Ramos (cell line): ENCODE measurements around the gene GRIN3B.
"Not testable (repeated sequence)": the region's sequence is repeated elsewhere in the genome, so short reads cannot be mapped to it uniquely, and the experiment has no call there.

Experiments used
- in situ Hi-C: fragments of 300-500 bp; cut with MboI; formaldehyde crosslinking; loops from one replicate; pipeline ENCODE4 v1.14.3; 2022; ENCODE audit warnings: low sequenced_read_pairs; ENCODE audit not compliant: unreplicated experiment

The GRIN3B gene

DNA sequence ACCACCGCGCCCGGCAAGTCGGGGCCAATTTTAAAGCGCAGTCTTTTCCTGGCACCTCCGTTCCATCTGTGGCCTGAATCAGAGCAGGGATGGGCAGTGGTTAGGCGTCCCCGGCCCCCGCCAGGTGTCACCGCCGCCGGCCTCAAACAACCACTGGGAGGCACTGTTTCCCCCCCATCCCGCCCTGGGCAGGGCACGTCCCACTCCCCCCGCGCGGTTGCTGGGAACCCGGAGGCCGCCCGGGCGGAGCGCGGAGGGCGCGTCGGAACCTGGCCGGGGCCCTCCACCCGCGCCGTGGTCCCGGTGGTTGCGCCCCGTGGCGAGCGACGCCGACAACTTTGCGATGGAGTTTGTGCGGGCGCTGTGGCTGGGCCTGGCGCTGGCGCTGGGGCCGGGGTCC, at the start of gene GRIN3B:
Gene GRIN3B, plus strand, starts transcription at position 325 of the 400 bp plus-strand sequence. Its CDS starts 19 bp downstream, at position 344.
- in situ Hi-C loops: no loop called here

GRCh38 chr19:952049-952679, 48.1 kb upstream of the GRIN3B start:
- in situ Hi-C loops: no loop called here

GRCh38 chr19:952680-953444, 47.4 kb upstream of the GRIN3B start:
- in situ Hi-C loops: no loop called here

- in situ Hi-C loops: no loop called here
Measured at GRCh38 chr19:953445-954271, 46.6 kb upstream of the GRIN3B start.

DNA sequence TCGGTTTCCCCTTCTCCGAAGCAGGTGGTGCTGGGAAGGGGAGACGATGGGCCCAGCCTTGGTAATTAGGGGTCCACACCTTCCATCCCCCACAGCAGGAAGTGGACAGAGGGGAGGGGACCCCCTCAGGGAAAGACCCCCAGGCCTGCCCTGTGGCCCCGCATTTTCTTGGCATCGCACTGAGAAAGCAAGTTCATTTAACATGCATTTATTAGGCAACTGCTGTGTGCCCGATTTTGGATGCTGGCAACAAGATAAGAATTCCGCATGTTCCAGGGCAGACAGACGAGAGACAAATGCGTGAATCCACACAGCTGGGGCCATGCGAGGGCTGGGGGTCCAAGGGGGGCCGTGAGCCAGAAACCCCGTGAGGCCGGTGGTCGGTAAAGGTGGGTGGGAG, 45.9 kb upstream of the GRIN3B start:
- in situ Hi-C loops: no loop called here

GRCh38 chr19:954672-955494, 45.3 kb upstream of the GRIN3B start:
- in situ Hi-C loops: no loop called here

DNA sequence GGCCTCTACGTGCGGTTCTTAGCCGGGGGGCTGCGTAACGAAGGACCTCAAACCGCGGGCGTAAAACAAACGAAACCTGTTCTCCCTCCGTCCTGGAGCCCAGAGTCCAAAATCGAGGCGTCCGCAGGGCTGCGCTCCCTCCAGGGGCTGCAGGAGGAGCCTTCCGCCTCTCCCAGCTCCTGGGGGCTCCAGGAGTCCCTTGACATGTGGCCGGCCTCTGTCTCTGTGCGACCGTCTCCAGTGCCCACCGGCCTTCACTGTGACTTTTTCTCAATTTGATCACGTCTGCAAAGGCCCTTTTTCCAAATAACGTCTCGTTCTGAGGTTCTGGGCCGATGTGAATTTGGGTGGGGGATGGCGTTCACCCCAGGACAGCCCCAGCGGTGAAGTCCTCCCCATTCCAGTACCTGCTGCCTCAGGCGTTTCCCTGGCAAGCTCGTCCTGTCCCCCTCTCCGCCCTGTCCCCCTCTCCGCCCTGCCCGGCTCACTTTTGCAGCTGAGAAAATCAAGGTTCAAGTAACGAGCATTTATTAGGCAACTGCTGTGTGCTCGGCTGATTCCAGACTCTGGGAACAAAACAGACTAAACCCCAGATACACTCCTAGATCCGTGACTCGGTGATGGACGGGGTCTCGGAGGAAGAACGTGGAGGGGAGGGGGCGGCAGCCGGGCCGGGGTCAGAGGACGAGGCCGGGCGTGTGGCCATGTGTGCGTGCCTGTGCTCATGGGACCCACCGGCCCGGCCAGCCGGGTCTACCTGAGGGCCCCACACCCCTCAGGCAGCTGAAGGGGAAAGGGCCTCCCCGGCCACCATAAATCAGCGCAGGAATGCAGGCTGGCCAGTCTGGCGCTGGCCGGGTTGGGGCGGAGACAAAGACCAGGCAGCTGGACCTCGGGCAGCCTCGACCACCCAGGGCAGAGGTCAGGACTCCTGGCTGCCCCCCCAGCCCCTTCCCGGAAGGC, 44.1 kb upstream of the GRIN3B start:
- in situ Hi-C loops: no loop called here

DNA sequence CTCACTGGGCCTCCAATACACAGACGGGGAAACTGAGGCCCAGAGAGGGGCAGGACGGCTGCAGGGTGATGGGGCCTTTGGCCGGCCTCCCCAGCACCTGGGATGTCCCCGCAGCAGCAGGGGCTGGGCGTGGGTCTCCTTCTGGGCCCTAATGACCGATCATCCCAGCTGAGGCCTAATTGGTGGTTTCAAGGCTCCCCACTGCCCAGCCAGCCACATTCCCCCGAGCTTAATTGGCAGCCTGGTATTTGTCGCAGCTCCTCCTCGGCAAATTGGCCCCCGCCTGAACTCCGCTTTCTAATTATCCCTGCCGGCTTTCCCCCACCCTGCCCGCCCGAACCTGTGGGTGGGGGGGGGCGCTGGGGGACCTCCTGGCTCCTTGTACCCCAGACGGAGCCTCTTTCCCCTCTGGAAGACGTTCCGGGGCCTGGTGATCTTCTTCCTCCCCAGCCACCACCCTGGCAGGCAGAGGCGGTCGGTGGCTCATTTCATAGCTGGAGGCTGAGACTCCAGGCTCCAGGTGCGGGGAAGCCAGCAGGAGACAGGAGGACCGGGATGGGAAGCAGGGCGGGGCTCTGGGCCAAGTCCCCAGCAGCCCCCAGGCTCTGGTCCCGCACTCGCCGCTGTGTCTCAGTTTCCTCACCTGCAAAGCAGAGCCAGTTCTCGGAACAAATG, 43.3 kb upstream of the GRIN3B start:
- in situ Hi-C loops: no loop called here

GRCh38 chr19:957578-957977, 42.6 kb upstream of the GRIN3B start:
- in situ Hi-C loops: not testable (repeated sequence)

DNA sequence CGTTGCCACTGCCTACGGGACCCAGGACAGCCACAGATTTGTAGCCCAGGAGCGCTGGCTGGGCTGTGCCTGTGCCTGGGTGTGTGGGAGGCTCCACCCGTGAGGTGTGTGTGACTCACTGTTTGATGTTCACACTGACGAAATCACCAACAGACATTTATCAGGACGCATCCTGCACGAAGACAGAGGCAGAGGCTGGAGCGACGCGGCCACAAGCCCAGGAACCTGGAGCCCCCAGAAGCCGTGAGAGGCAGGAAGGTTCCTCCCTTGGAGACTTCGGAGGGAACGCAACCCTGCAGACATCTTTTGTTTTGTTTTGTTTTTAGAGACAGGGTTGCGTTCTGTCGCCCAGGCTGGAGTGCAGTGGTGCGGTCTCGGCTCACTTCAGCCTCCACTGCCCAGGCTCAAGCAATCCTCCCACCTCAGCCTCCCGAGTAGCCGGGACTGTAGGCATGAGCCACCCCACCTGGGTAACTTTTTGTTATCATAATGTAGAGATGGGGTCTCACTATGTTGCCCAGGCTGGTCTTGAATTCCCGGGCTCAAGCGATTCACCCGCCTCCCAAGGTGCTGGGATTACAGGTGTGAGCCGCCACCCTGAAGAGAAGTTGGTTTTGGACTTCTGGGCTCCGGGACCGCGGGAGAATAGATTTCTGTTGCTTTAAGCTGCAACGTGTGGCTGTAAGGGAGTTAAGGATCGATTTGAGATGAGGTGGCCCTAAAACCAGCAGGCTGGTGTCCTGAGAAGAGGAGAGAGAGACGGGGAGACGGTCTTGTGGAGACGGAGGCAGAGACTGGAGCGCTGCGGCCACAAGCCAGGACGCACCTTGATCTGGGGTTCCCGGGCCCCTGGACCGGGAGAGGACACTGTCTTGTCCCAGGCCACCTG, 41.0 kb upstream of the GRIN3B start:
- in situ Hi-C loops: no loop called here

- in situ Hi-C loops: no loop called here
Measured at GRCh38 chr19:960020-960419, 40.2 kb upstream of the GRIN3B start.

DNA sequence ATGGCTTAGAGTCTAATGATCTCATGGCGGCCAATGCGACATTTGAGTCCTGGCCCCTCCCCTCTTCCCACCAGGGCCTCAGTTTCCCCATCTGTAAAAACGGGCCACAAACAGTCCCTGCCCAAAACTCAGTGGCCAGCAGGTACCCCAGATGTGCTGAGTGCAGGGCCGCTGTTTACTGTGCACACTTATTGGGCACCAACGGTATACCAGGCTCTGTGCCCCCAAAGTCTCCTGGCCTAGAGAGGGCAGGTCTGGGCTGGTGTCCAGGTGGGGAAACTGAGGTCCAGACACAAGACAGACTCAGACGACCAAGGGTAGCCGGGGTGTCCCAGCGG, 39.6 kb upstream of the GRIN3B start:
- in situ Hi-C loops: no loop called here

DNA sequence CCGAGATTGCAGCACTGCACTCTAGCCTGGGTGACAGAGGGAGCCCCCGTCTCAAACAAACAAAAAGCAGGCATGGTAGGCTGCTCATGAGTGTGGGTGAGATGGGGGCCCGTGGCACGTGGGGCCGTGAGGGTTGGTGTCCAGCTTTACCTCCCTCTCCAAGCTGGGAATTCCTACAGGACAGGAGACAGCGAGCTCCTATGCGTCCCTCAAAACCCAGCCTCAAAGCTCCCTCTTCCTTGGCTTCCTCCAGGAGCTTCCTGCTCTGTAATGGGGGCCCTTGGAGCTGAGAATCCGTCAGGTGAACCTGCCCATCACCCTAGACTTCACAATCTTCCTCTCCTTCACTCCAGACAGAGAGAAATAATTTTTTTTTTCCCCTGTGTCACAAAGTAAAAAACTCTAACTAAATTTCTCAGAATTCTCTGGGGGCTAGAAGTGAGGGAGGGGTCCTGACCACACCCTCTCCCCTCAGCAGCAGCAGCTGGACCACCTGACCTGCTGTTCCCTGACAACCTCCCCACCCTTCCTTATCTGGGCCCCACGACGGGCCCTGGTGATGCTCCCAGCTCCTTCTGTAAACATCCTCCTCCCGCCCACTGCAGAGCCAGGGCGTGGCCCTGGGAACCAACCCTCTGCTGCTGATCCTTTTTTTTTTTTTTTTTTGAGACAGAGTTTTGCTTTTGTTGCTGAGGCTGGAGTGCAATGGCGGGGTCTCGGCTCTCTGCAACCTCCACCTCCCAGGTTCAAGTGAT, 38.2 kb upstream of the GRIN3B start:
- in situ Hi-C loops: no loop called here

- in situ Hi-C loops: no loop called here
Measured at GRCh38 chr19:962683-963400, 37.4 kb upstream of the GRIN3B start.

DNA sequence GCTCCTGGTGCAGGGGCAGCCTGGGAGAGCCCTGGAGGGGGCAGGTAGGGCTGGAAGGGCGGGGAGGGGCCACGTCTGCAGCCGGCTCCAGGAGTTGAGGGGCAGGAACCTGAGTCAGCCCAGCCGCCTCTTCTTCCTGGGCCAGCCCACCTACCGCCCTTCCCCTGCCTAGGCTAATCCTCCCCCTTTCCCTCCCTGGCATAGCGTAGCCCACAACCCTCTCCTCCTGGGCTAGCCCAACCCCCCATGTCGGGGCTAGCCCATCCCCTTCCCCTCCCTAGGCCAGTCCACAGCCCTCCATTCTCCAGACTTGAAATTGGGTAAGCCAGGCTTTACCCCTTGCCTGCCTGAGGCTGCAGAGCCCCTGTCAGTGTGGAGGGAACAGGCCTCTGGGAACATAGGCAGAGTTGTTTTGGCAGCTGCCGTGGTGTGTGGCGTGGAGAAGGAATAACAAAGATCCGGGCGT, 36.7 kb upstream of the GRIN3B start:
- in situ Hi-C loops: no loop called here

DNA sequence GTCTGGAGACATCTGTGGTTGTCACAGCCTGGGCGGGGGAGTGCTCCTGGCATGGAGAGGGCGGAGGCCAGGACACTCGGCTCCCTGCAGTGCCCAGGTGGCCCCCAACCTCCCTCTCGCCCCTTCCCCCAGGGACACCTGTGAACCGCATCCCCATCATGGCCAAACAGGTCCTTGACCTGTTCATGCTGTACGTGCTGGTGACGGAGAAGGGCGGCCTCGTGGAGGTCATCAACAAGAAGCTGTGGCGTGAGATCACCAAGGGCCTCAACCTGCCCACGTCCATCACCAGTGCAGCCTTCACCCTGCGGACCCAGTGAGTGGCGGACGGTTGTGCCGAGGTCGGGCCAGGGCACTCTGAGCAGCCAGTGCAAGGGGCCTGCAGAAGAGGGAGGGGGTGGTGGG, 36.1 kb upstream of the GRIN3B start:
- in situ Hi-C loops: no loop called here
